ENCODE measurements around the gene TESMIN. TPM values are rescaled to one million over a fixed set of nuclear protein-coding genes. Genes with fewer than 3 reads are reported as not detected.
A peak's percentile ranks its signal among the peaks of the same experiment; 100 is the strongest.

Gene TESMIN
- total RNA-seq, 1 experiment from 2014 or later: 78.8 TPM

GRCh38 chr11:68704887-68705286 lies 46.4 kb downstream of the TESMIN start:
- ChIA-PET POLR2A (no interaction called here), CTCF (interaction anchor here (1.1 to 1.7 kb wide), 2 partner anchors 21 to 93 kb away, joined by 4 to 9 read pairs; no protein-coding TSS in a partner anchor)
- H3K27ac Mint-ChIP-seq: no peak overlapping the region
- peaks cover 2% of the 10 kb centered on the region for H3K36me3 Mint-ChIP-seq
- ATAC-seq: peak; percentile 76
- no peaks in the 10 kb centered on the region for H3K27me3 Mint-ChIP-seq (ENCODE audit: low read depth)
- peak; percentile 46 for DNase-seq (ENCODE audit: low spot score)
- H3K9me3 Mint-ChIP-seq: peaks cover 9% of the 10 kb centered on the region
- H3K4me3 Mint-ChIP-seq: peak overlapping the region; percentile 8; the same call in 1 of the 2 replicates
- peaks cover 42% of the 10 kb centered on the region for H3K4me1 Mint-ChIP-seq
- TF ChIP-seq MYBL2 (CRISPR knock-in tag; IDR thresholded peaks at IDR 0.05) (no peak), NFYB (CRISPR knock-in tag; conservative IDR thresholded peaks at IDR 0.05; ENCODE audit: low read depth) (no peak), FOXP1 (CRISPR knock-in tag; IDR thresholded peaks at IDR 0.05; ENCODE audit: borderline replicate concordance) (no peak), ZNF317 (CRISPR knock-in tag; IDR thresholded peaks at IDR 0.05; ENCODE audit: borderline replicate concordance, low read depth) (no peak), ATF2 (CRISPR knock-in tag; IDR thresholded peaks at IDR 0.05; ENCODE audit: borderline replicate concordance, low read depth) (no peak), ERG (CRISPR knock-in tag; IDR thresholded peaks at IDR 0.05) (no peak), AR (CRISPR knock-in tag; IDR thresholded peaks at IDR 0.05) (no peak), OVOL2 (CRISPR knock-in tag; IDR thresholded peaks at IDR 0.05; ENCODE audit: borderline replicate concordance) (no peak), ZNF263 (CRISPR knock-in tag; IDR thresholded peaks at IDR 0.05; ENCODE audit: low read depth) (peak; percentile 42; the same call in 1 of the 2 replicates), NR2C2 (CRISPR knock-in tag; IDR thresholded peaks at IDR 0.05) (no peak), SMAD4 (CRISPR knock-in tag; IDR thresholded peaks at IDR 0.05) (no peak), ZNF416 (CRISPR knock-in tag; IDR thresholded peaks at IDR 0.05) (no peak), HMGXB4 (CRISPR knock-in tag; IDR thresholded peaks at IDR 0.05) (no peak), CTCF (IDR thresholded peaks at IDR 0.05) (no peak), USF2 (CRISPR knock-in tag; IDR thresholded peaks at IDR 0.05) (no peak), ZNF425 (CRISPR knock-in tag; conservative IDR thresholded peaks at IDR 0.05) (no peak), CREB1 (CRISPR knock-in tag; IDR thresholded peaks at IDR 0.05) (no peak), TP53 (CRISPR knock-in tag; IDR thresholded peaks at IDR 0.05) (no peak), ATF1 (CRISPR knock-in tag; IDR thresholded peaks at IDR 0.05) (no peak), MXD4 (CRISPR knock-in tag; IDR thresholded peaks at IDR 0.05; ENCODE audit: borderline replicate concordance) (no peak), NFATC4 (CRISPR knock-in tag; IDR thresholded peaks at IDR 0.05) (no peak), ZNF532 (CRISPR knock-in tag; IDR thresholded peaks at IDR 0.05; ENCODE audit: borderline replicate concordance) (no peak)
